HG03378 (cell line): ENCODE measurements around the gene LHFPL6.

Source experiments
- ATAC-seq: cut with Tn5 transposase; IDR thresholded peaks from one replicate; pipeline ENCODE4 v1.9.1; 2021; ENCODE audit warnings: mild to moderate bottlenecking, moderate library complexity; ENCODE audit not compliant: unreplicated experiment

The LHFPL6 gene

DNA sequence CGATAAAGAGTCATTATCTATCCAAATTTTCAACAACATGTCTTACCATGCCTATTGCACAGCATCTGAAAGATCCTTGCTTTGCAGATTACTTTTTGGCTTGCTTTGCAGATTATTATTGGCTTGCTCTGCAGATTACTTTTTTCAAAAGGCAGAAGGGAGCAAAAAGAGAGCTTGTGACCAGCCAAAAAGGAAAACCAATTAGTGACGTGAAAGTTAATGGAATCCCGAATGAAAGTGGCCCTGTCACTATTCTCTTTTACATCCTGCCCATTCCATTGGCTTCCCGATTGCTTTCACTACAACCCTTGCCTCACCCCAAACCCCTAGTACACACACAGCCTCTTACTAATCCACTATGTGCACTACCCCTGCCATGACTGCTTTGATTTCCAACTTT, 81.3 kb downstream of the LHFPL6 start:
- ATAC-seq, result no peak

DNA sequence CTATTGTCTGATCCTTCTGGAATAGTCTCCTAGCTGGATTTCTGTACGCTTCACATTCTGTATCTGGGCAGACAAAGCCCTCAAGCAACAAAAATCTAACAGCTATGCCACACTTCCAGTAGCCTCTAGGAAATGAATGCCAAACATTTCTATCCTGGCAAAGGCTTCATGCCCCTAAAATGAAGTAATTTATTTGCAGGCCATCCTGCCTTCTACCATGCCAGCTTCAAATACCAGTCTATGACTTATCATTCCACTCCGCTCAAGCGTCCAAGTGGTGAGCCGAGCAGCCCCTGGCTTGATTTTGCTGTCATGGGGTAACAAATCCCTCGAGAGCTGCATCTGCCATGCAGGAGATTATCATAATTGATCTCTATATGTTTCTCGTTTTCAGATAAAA, 86.9 kb downstream of the LHFPL6 start:
- no peak for ATAC-seq

DNA sequence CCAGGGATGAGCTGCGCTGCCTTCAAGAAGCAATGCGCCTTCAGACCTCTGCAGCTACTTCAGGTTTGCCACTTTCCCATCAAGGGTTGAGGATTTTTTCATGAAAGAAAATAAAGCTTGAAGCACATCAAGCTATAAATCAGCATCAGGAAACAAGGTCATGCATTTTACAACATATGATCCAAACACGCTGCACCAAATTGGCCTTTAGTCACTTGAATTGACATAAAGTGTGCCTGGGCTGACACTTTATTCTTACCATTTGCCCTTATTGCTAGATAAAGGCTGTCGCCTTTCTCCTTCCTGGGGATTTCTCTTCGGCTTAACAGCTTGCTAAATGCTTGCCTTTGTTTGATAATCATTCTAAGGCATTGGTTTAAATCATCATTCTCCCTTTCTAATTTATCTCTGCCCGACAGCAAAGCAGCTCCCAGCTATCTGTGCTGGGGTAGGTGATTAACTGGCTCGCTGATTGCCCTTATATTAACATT, 87.7 kb downstream of the LHFPL6 start:
- ATAC-seq, result no peak

DNA sequence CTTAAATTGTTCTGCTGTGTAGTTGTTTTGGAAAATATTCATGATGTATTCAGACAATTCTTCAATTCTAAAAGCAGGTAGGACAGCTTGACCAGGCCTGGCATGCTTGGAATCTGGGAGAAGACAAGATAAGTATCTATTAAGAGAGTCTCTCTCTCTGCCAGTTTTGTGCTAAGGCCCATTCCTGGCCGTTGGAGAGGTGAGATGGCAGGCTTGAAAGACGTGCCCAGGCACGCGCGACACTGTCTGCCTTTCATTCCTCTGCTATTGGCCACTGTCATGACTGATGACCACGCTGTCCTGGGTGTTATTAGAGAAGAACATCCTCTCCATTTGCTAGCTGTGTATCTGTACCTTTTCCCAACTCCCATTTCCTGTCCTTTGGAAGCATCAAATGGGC, 90.3 kb downstream of the LHFPL6 start:
- ATAC-seq, result no peak

DNA sequence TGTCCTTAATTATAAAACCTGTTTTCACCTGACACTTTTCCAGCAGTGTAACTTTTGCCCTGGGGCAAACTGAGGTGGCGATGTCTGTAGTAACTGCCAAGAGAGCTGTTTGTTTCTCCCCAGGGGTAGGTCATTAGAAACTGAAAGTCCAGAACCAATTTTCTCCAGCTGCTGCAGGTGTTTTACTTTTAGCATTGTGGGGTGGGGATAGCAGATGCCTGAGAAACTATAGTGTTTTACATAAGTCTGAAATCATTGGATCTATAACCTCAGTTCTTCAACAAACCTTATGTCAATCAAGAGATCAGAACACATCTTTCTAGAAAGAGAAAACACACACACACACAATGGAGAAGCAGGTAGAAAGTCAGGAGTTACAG, 92.7 kb downstream of the LHFPL6 start:
- ATAC-seq, result no peak

DNA sequence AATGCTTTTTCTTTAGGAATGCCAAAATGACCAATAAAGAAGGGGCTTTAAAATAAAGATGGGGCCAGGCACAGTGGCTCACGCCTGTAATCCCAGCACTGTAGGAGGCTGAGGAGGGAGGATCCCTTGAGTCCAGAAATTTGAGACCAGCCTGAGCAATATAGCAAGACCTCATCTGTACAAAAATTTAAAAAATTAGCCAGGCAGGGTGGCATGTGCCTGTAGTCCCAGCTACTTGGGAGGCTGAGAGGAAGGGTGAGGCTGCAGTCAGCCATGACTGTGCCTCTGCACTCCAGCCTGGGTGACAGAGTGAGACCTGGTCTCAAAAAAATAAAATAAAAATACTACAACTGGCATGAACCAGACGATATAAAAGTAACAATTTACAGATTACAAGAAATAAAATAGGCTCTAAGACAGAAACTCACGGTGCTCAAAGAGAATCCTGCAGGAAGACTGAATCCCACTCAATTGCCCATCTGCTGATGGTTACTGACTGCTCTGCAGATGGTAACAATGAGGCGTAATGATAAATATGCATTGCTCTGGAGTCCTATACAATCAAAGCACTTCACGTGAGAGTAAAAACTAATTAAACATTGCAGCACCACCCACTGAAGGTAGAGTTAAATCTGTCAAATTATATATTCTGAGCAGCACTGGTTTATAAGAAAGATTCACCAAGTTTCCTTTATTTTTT, 93.2 kb downstream of the LHFPL6 start:
- no peak for ATAC-seq

DNA sequence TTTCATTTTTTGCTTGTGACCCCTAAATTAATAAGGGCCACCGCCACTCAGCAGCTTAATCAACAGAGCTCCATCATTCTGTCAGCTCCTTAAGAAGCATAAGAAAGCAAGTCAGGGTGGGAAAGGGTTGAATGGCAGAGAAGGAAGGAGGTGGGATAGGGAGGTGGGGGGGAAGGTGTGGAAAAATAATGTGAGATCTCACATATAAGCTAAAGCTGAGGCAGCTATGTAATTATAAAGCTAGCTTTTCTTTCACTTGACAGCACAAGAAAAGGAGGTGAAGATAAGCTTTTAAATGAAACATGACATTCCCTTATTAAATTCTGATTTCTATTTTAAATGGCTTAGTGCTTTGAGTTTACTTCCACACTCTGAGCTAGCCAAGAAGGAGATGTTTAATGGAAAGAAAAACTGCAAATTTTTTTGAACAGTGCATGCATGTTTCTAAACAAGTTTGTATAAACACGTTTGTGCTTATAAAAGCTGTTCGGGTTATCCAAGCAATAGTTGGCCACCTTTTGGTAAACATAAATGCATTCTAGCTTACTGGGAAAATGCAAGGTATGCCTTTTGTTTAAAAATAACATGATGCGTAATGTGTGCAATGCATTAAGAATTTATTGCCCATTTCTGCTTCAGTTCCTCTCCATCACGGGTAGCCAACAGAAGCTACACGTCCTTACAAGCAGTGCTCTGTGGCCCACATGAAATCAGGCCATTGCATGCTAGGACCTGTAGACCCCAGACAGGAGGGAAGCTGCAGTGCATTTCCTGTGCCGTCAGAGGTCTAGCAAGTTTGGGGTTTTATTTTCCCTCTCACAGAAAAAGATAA, 96.2 kb downstream of the LHFPL6 start:
- ATAC-seq, result no peak

DNA sequence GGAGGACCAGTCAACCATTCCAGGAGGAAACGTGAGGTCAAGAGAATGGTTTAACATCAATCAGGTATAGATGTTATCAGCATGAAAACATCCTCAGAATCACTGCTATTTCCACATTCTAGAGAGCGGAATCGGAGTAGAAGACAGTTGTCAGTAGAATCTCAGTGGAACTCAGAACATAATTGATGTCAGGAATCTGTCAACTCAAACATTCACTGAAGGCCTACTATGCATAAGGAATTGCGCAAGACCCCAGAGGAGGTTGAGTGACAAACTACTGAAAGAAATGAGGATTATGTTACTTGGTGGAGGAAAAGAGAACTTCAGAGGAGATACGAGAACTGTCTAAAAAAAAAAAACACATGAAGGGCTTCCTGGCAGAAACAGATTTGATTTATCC, 97.8 kb downstream of the LHFPL6 start:
- no peak for ATAC-seq

DNA sequence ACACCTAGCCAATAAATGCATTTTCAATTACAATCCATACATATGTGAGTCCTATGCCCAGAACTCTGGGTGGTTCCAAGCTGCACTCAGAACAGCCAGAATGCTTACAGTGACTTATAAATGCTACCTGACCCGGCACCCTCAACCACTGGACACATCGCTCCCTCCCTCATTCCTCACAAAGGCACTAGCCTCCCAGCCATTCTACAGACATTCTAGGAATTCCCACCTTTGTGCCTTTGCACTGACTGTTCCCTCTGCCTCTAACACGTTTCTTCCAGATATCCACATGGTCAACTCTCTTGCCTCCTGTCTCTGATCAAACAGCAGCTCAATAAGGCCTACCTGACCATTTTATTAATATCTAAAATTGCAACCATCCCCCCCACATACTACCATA, 99.9 kb downstream of the LHFPL6 start:
- no peak for ATAC-seq

DNA sequence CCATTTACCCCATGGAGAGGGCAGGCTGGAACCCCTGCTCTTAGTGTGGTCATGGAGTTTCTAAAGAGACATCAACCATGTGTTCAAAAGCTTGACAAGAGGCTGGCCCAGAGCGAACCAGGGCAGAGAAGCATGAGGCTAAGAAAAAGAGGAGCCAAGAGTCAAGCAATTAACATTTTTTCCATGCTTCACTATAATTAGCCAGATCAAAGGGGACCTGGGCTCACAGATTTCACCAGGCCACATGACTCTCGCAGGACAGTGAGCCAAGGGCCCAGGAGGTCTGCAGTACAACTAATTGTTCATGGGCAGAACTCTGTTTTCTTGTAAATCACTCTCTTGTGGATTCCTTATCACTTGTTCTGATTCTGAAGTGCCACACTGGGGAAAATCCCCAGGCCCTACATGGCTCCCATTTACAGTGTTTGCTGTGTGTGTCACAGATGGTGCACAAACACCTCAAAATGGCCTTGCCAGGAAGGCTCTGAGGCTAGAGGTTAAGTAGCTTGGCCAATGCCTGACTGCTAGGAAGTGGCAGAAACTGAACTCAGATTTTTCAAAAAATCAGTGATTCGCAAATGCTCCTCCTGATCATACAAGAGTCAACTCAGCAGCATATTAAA, 101.2 kb downstream of the LHFPL6 start:
- no peak for ATAC-seq

DNA sequence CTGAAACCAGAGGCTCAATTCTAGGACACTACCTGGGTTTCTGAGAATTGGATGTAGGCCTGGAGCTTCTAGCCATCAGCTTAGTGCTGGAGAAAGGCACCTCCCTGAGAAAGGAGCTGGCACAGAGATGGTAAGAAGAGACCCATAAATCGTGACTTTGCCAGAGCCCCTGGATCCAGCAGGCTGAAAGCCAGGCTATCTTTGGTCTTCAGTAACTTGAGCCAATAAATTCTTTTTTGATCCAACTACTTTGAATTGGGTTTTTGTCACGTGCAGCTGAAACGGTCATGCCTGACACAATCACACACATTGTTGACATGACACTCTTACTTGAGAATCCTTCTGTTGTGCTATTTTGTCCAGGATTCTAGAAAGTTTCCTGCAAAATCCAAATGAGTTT, 103.4 kb downstream of the LHFPL6 start:
- no peak for ATAC-seq

DNA sequence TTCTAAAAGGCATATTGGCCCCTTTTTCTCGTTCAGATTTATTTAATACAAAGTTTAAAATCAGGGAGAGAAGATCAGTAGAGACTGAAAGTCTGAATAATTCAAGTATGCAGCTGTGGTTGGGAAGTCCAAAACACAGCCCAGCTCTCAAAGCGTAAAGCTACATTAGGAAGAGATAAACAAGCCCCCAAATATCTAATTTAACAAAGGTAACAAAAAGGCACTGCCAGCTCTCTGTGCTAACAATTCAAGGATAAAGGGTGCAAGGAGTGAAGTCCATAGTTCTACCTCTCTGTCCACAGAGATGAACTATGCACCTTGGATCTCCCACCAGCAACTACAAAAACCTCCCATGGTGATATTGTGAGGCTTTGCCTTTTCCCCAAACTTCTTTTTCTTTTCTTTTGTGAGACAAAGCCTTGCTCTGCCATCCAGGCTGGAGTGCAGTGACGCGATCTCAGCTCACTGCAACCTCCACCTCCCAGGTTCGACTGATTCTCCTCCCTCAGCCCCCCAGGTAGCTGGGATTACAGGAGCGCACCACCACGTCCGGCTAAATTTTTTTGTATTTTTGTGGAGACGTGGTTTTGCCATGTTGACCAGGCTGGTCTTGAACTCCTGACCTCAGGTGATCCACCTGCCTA, 104.4 kb downstream of the LHFPL6 start:
- no peak for ATAC-seq

DNA sequence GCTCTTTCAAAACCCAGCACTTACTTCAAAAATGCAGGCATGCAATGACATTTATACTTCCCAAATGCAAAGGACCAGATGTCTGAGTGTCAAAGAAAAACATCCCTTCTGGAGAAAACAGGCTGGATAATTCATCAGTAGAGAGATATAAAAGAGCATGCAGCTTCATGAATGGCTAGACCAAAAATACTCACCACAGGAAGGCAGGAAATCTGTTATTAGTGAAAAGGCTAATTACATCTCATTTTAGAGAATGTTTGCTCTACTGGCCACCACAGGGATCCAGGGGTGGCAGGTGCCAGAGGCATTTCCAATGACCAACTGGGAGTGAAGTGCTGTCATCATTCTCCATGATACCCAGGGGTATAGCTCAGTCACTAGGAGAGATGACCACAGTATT, 106.5 kb downstream of the LHFPL6 start:
- no peak for ATAC-seq

DNA sequence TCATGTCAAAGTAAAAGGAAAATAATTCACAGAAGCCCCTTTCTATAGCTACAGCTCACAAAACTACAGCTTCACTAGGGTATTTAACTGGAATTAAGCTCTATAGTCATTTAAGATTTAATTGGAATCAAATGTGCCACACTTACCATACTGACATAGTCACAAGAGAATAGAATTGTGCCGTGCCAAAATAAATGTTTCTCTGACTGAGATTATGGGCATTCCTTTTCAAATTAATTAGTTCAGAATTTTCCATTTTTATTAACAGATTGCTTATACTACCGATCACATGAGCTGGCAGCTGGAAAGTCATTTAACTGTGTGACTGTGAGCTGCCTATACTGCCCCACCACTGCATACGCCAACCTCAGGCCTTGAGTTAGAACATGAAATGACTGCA, 108.4 kb downstream of the LHFPL6 start:
- no peak for ATAC-seq

DNA sequence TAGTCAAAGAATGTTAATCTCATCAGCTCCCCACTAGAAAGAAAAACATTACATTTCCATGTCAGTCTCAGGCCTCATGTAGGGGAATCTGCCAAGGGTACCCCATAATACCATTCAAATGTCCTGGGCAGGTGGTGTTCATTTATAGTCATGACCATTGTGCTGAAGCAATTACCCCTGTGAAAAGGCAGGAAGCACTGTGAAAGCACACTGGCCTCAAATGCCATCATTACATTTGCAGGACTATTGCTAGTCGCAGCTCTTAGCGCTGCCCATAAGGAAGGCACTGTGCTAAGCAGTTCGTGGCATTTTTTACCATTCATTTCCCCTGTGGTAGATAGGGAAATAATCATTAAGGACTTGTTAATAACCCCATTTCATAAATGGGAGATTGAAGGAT, 109.0 kb downstream of the LHFPL6 start:
- no peak for ATAC-seq

DNA sequence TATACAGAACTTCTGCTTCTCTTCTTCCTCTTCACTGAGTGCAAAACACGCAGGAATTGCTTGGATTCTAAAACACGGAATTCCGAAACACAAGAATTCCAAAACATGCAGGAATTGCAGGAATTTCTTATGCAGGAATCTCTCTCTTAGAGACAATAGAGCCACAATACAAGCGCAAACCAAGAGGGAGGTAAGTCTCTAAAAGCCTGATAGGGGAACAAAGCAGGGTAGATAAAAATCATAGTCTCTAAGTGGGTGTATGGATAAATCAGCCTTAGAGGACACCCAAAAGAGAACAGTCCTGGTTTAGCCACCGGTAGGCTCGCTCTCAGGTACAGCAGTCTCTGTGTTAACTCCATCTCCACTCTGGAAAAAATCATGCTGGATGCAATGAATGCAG, 112.9 kb downstream of the LHFPL6 start:
- ATAC-seq, result no peak

DNA sequence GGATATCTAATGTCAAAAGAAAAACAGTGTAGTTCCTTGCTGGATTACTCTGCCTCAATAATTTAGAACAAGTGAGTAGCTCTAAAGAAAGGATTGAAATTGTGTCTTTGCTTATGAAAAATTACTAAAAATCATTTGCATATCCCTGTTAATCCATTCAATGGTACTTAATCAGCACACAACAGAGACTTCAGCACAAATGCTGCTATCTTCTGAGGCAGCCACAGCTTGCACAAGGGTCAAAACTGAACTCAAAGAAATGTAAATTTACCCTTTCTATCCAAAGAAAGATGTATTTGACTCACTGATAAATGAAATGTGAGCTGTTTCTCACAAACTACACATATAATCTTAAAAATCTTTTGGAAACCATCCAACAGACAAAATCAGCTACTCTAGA, 116.2 kb downstream of the LHFPL6 start:
- no peak for ATAC-seq

DNA sequence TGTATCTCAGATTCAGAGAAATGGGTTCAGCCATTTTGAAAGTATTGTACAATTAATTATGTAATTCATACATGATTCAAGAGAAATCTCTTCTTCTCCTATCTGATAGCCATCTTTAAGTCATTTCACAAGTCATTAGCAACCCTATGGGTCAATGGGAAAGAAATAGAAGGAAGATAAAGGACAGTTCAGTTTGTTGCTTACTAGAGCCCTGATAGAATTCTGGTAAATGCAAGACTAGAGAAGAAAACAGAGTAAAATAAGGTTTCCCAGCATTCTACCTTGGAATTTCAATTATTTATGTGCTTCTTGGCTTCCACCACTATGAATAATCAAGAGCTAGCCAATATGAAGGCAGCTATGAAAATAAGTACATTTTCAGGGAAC, 117.7 kb downstream of the LHFPL6 start:
- no peak for ATAC-seq

DNA sequence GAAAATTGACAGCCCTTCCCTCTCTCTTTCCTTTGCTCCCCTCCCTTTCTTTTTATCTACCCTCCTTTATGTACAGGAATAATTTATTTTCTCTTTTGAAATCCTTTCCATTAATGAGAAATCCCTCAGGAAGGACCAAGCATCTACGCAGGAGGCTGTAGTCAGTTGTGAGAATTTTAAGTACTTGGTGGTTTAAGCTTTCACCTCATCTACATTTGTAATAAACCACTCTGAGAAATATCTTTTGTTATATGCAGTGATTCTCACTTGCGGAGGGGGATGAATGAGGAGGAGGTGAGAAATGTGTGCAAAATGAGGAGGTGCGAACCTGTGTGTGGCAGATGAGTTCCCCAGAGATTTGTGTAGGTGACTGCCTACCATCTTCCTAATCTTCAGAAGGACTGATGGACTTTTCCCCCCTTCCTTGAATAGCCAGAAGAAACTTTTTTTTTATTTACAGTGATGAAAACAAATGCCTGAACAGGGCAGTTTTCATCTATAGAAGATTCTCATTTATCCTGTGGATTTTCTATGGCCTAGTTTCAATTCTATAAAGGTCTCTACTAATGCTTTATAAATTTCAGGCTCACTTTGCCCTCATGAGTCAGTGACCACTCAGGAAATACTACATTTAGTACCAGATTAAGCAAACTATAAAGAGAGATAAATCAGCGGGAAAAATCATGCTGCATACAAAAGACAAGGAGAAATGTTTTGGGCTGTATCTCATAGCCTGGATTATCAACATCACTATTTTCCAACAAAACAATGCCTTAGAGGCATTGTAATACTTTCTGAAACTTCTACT, 118.3 kb downstream of the LHFPL6 start:
- ATAC-seq, result no peak

DNA sequence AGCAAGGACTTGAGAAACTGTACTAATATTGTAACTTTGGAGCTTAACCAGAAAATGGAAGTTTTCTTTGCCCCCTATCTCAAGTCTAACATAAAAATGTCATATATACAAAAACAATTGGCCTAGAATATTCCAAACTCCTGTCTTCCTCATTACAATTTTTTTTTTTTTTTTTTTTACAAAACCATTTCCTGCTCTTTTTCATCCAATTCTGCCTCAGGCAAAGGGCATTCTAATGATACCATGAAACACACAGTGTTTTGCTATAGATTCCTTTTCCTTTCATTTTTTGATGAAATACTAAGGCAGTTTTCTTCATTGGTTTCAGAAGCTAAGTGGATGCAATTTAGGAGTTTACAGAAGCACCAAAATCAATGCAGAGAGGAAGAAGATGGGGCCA, 119.7 kb downstream of the LHFPL6 start:
- no peak for ATAC-seq

DNA sequence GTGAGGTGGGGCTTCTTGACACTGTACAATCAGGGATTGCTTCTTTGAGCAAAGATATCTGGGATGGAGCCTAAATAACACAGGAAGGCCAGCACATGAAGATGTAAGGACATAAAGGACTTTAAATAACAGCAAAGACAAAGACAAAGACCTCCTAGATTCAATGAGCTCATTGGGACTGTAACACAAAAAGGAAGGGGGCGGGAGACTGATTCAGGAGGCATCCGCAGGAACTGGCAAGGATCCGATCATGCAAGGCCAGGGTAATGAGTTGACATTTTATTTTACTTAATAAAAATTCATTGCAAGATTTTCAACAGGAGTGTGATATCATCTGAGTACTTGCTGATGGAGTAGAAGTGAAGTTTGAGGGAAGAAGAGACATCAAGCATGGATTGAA, 121.5 kb downstream of the LHFPL6 start:
- ATAC-seq, result no peak
